HG02981 (cell line): ENCODE data around the gene DIP2A.
"Not testable (repeated sequence)": the region's sequence is repeated elsewhere in the genome, so short reads cannot be mapped to it uniquely, and the experiment has no call there.

ENCODE experiments used
- ATAC-seq: cut with Tn5 transposase; IDR thresholded peaks from one replicate; pipeline ENCODE4 v1.9.1; 2021; ENCODE audit warnings: mild to moderate bottlenecking, moderate library complexity; ENCODE audit not compliant: unreplicated experiment

Gene DIP2A

GRCh38 chr21:46516068-46516467 lies 57.4 kb downstream of the DIP2A start:
- no peak for ATAC-seq

- no peak for ATAC-seq
These were observed 58.7 kb downstream of the DIP2A start for GRCh38 chr21:46517361-46517760.

- ATAC-seq = no peak
These were observed 60.4 kb downstream of the DIP2A start for GRCh38 chr21:46518983-46519583.

GRCh38 chr21:46527393-46527792 lies 68.7 kb downstream of the DIP2A start:
- not testable (repeated sequence) for ATAC-seq

- no peak for ATAC-seq
These were observed 69.1 kb downstream of the DIP2A start for GRCh38 chr21:46527801-46528200.

GRCh38 chr21:46532080-46532479 lies 73.4 kb downstream of the DIP2A start:
- no peak for ATAC-seq

GRCh38 chr21:46537026-46537425 lies 78.3 kb downstream of the DIP2A start:
- no peak for ATAC-seq

GRCh38 chr21:46538262-46538661 lies 79.6 kb downstream of the DIP2A start:
- no peak for ATAC-seq

GRCh38 chr21:46538851-46539666 lies 80.4 kb downstream of the DIP2A start:
- ATAC-seq = no peak

GRCh38 chr21:46540087-46540710 lies 81.5 kb downstream of the DIP2A start:
- ATAC-seq = no peak

- ATAC-seq = no peak
These were observed 84.0 kb downstream of the DIP2A start for GRCh38 chr21:46542588-46543124.

GRCh38 chr21:46543306-46543705 lies 84.6 kb downstream of the DIP2A start:
- no peak for ATAC-seq

- no peak for ATAC-seq
These were observed 85.3 kb downstream of the DIP2A start for GRCh38 chr21:46544003-46544402.

GRCh38 chr21:46544824-46545223 lies 86.1 kb downstream of the DIP2A start:
- no peak for ATAC-seq

GRCh38 chr21:46545363-46545762 lies 86.7 kb downstream of the DIP2A start:
- no peak for ATAC-seq

GRCh38 chr21:46545911-46546310 lies 87.2 kb downstream of the DIP2A start:
- ATAC-seq = no peak

GRCh38 chr21:46546799-46547198 lies 88.1 kb downstream of the DIP2A start:
- ATAC-seq = no peak

GRCh38 chr21:46549650-46550049 lies 91.0 kb downstream of the DIP2A start:
- ATAC-seq = no peak

GRCh38 chr21:46550116-46550941 lies 91.6 kb downstream of the DIP2A start:
- ATAC-seq = no peak

- no peak for ATAC-seq
These were observed 93.0 kb downstream of the DIP2A start for GRCh38 chr21:46551636-46552241.
